NB4 (cell line): ENCODE results near the gene VDAC2.
"Not testable (repeated sequence)": the region's sequence is repeated elsewhere in the genome, so short reads cannot be mapped to it uniquely, and the experiment has no call there.

Experiments used
- DNase-seq: peaks from one replicate; pipeline ENCODE4 v3.0.0; 2010; ENCODE audit warnings: low read depth
- H3K4me3 ChIP-seq: one replicate; pipeline ENCODE4 v1.5.1; 2011; ENCODE audit warnings: mild to moderate bottlenecking, low read depth, low read length, moderate library complexity
- CTCF ChIP-seq: IDR thresholded peaks from one replicate; pipeline ENCODE4 v1.5.1; 2012; ENCODE audit warnings: low read depth, low read length
- MAX ChIP-seq: IDR thresholded peaks from 2 replicates; pipeline ENCODE4 v1.6.1; 2011; ENCODE audit warnings: low read depth, low read length
- MYC ChIP-seq: IDR thresholded peaks from 2 replicates; pipeline ENCODE4 v1.6.1; 2011; ENCODE audit warnings: low read depth, low read length
- POLR2A ChIP-seq: IDR thresholded peaks from 2 replicates; pipeline ENCODE4 v1.6.1; 2011; ENCODE audit warnings: mild to moderate bottlenecking; ENCODE audit not compliant: insufficient read length; ENCODE audit errors: extremely low read depth

The VDAC2 gene

GRCh38 chr10:75187961-75188426 is 22.6 kb upstream of the VDAC2 start:
- peak; percentile 30; the same call in 1 of the 2 replicates for TF ChIP-seq MYC
- TF ChIP-seq MAX = peak; percentile 19; the same call in 1 of the 2 replicates
- peak; percentile 95 for TF ChIP-seq CTCF
- no peak for TF ChIP-seq POLR2A
- H3K4me3 ChIP-seq = no peak overlapping the region
- peak; percentile 75 for DNase-seq

- not testable (repeated sequence) for DNase-seq
Measured at GRCh38 chr10:75188522-75188921, 22.1 kb upstream of the VDAC2 start.

GRCh38 chr10:75189266-75190096 is 21.1 kb upstream of the VDAC2 start:
- TF ChIP-seq POLR2A (no peak), CTCF (no peak), MYC (no peak), MAX (no peak)
- no peak overlapping the region for H3K4me3 ChIP-seq
- no peak for DNase-seq

More at GRCh38 chr10:75188522-75188921, 22.1 kb upstream of the VDAC2 start:
- not testable (repeated sequence) for H3K4me3 ChIP-seq

GRCh38 chr10:75191821-75192568 is 18.6 kb upstream of the VDAC2 start:
- peak; percentile 64 for DNase-seq
- no peak overlapping the region for H3K4me3 ChIP-seq
- TF ChIP-seq POLR2A (no peak), MYC (no peak), MAX (no peak), CTCF (no peak)

GRCh38 chr10:75194625-75195024 is 16.0 kb upstream of the VDAC2 start:
- not testable (repeated sequence) for H3K4me3 ChIP-seq, DNase-seq

- no peak for DNase-seq
- TF ChIP-seq CTCF (no peak), POLR2A (no peak), MAX (no peak), MYC (no peak)
- no peak overlapping the region for H3K4me3 ChIP-seq
Measured at GRCh38 chr10:75195035-75195763, 15.4 kb upstream of the VDAC2 start.
